Measurements from ENCODE around the gene KIAA0753. TPM values are rescaled to one million over a fixed set of nuclear protein-coding genes. Genes with fewer than 3 reads are reported as not detected.

KIAA0753 gene
- total RNA-seq, 4 donors from 2014 or later = 3.0 to 6.3 (median 3.6) TPM

- H3K9me3 ChIP-seq = no peaks in the 10 kb centered on the region
- intact Hi-C loops (cut with DNase I; ENCODE audit: low total_unique reads) (no loop called here), in situ Hi-C loops (cut with MboI; ENCODE audit: low sequenced_read_pairs in 4 of 4) (no loop called here)
- ATAC-seq = no peak
- no peaks in the 10 kb centered on the region for H3K4me1 ChIP-seq
- no peaks in the 10 kb centered on the region for H3K36me3 ChIP-seq
- peaks cover under 1 to 3% (median 2%) of the 10 kb centered on the region in 3 donors for H3K27me3 ChIP-seq
- TF ChIP-seq POLR2A (IDR thresholded peaks at IDR 0.05) = no peak
- no peak for TF ChIP-seq CTCF (IDR thresholded peaks at IDR 0.05 in 4 of 5, conservative IDR thresholded peaks at IDR 0.05 in 1 of 5)
- DNase-seq = no peak
- H3K27ac ChIP-seq = no peak overlapping the region
- H3K4me3 ChIP-seq = no peak overlapping the region
Measured at GRCh38 chr17:6548034-6548433, 92.5 kb downstream of the KIAA0753 start.

GRCh38 chr17:6547336-6547735 is 93.2 kb downstream of the KIAA0753 start:
- Histone ChIP-seq H3K27me3 (peaks cover 0 to 3% (median 0%) of the 10 kb centered on the region in 3 donors), H3K27ac (no peak overlapping the region), H3K4me3 (no peak overlapping the region), H3K36me3 (no peaks in the 10 kb centered on the region), H3K4me1 (no peaks in the 10 kb centered on the region), H3K9me3 (no peaks in the 10 kb centered on the region)
- no peak for DNase-seq
- intact Hi-C loops (cut with DNase I; ENCODE audit: low total_unique reads) (no loop called here), in situ Hi-C loops (cut with MboI; ENCODE audit: low sequenced_read_pairs in 4 of 4) (no loop called here)
- TF ChIP-seq CTCF (IDR thresholded peaks at IDR 0.05 in 4 of 5, conservative IDR thresholded peaks at IDR 0.05 in 1 of 5) = no peak
- no peak for TF ChIP-seq POLR2A (IDR thresholded peaks at IDR 0.05)
- no peak for ATAC-seq

- no peak for ATAC-seq
- Histone ChIP-seq H3K9me3 (no peaks in the 10 kb centered on the region), H3K27me3 (no peaks in the 10 kb centered on the region), H3K4me3 (no peak overlapping the region), H3K36me3 (no peaks in the 10 kb centered on the region), H3K4me1 (no peaks in the 10 kb centered on the region), H3K27ac (no peak overlapping the region)
- TF ChIP-seq POLR2A (IDR thresholded peaks at IDR 0.05) = no peak
- no peak for TF ChIP-seq CTCF (IDR thresholded peaks at IDR 0.05 in 4 of 5, conservative IDR thresholded peaks at IDR 0.05 in 1 of 5)
- in situ Hi-C loops (cut with MboI; ENCODE audit: low sequenced_read_pairs in 4 of 4) (no loop called here), intact Hi-C loops (cut with DNase I; ENCODE audit: low total_unique reads) (no loop called here)
- DNase-seq = no peak
Measured at GRCh38 chr17:6546069-6546718, 94.3 kb downstream of the KIAA0753 start.

- H3K27ac ChIP-seq = no peak overlapping the region
- no peaks in the 10 kb centered on the region for H3K36me3 ChIP-seq
- H3K4me3 ChIP-seq = no peak overlapping the region
- ATAC-seq = no peak
- no peak for DNase-seq
- H3K9me3 ChIP-seq = no peaks in the 10 kb centered on the region
- H3K4me1 ChIP-seq = no peaks in the 10 kb centered on the region
- no peak for TF ChIP-seq CTCF (IDR thresholded peaks at IDR 0.05 in 4 of 5, conservative IDR thresholded peaks at IDR 0.05 in 1 of 5)
- TF ChIP-seq POLR2A (IDR thresholded peaks at IDR 0.05) = no peak
- intact Hi-C loops (cut with DNase I; ENCODE audit: low total_unique reads) (no loop called here), in situ Hi-C loops (cut with MboI; ENCODE audit: low sequenced_read_pairs in 4 of 4) (no loop called here)
- H3K27me3 ChIP-seq = no peaks in the 10 kb centered on the region
Measured at GRCh38 chr17:6545291-6545690, 95.2 kb downstream of the KIAA0753 start.

GRCh38 chr17:6544011-6544370 is 96.5 kb downstream of the KIAA0753 start:
- H3K36me3 ChIP-seq = no peaks in the 10 kb centered on the region
- TF ChIP-seq CTCF (IDR thresholded peaks at IDR 0.05 in 4 of 5, conservative IDR thresholded peaks at IDR 0.05 in 1 of 5) (no peak), POLR2A (IDR thresholded peaks at IDR 0.05) (no peak)
- ATAC-seq = no peak
- H3K27ac ChIP-seq = no peak overlapping the region
- no peak for DNase-seq
- H3K4me1 ChIP-seq = no peaks in the 10 kb centered on the region
- no peak overlapping the region for H3K4me3 ChIP-seq
- H3K9me3 ChIP-seq = peaks cover 0 to 2% (median 0%) of the 10 kb centered on the region in 3 donors
- no peaks in the 10 kb centered on the region for H3K27me3 ChIP-seq
- in situ Hi-C loops (cut with MboI; ENCODE audit: low sequenced_read_pairs in 4 of 4) (no loop called here), intact Hi-C loops (cut with DNase I; ENCODE audit: low total_unique reads) (no loop called here)
